ENCODE measurements around the gene TPRG1L.

The TPRG1L gene

DNA sequence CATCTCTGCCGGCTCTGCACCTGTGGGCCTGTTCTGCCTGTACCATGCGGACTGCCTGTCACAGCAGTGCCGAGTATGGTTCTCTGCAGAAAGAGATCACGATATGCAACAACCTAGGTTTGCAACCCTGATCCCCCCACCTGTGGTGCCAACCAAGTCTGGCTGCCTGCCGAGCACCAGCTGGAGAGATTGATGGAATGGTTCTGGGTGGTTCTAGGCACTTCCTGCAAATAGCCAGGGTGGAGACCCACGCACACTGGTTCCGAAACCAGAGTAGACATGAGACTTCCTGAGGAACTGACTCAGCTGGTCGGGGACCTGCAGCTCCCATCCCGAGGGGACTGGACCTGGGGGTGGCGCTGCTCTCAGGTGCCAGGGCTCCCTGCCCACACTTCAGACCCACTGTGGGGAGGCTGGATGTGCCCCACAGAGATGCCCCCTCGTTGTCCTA lies 5.4 kb downstream of the TPRG1L start:
- no peak for DNase-seq

- DNase-seq: no peak
Measured at GRCh38 chr1:3630914-3631313, 6.1 kb downstream of the TPRG1L start.

DNA sequence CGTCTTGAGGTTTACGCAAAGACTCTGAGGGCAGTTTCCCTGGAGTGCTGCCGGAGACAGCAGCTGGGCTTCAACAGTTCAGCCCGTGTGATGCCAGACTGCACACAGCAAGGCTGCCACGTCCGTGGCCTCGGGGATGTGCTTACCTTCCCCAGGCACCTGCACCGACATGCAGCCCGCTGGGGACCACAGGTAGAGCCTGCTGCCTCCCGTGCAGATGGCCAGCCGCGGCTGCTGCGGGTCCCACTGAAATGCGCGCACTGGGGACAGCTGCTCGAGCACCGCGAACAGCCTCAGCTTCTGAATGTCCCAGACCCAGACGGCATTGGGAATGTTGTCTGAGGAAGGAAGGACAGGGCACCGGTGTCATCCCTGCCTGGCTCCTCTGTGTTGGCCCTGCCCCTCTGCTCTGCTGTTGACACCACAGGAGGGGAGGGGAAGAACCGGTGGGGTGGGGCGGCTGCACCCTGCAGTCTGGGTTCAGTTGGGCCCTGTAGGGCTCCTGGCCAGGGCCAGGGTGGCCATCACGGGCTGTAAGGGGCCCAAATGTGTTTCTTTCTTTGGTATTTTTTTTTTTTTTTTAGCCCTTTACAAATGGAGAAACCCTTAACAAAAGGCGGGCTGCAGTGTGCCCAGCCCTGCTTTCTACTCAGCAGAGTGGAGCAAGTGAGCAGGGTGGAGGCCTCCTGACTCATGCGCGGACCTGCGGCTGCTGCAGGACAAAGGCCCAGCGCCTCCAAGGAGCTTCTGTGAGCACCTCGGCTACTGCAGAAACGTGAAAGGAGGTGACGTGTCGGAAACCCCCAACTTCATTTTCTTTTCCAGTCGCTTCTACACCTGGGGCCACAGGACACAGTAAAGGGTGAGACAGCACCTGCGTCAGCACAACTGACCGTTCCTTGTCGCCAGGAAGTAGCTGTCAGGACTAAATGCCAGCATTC lies 6.8 kb downstream of the TPRG1L start:
- no peak for DNase-seq

- no peak for DNase-seq
Measured at GRCh38 chr1:3632298-3632697, 7.5 kb downstream of the TPRG1L start.

DNA sequence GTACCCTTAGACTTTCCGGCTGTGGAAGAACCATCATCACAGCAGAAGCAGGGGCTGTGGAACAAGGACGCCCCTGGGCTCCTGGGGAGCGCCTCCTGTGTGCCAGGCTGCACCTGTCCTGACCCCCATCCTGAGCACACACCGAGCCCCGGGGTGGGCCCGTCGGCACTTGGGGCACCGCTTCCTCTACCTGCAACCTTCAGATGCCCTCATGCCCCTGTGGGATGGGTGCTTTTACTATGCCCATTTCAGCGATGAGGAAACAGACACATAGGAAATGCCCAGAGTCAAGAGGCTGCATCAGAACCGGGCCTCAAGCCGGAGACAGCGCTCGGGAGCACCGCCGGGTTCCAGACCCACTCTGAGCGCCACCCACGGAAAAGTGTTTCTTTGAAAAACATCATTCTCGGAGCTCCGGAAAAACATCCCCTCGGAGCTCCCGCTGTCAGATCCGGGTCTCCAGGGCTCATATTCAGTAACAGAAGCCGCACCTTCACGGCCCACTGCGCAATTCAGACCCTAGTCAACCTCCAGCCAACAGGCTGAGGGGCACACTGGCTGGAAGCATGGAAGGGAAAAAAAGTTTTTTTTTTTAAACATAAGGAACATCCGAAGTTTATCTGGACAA lies 8.0 kb downstream of the TPRG1L start:
- DNase-seq: no peak

DNA sequence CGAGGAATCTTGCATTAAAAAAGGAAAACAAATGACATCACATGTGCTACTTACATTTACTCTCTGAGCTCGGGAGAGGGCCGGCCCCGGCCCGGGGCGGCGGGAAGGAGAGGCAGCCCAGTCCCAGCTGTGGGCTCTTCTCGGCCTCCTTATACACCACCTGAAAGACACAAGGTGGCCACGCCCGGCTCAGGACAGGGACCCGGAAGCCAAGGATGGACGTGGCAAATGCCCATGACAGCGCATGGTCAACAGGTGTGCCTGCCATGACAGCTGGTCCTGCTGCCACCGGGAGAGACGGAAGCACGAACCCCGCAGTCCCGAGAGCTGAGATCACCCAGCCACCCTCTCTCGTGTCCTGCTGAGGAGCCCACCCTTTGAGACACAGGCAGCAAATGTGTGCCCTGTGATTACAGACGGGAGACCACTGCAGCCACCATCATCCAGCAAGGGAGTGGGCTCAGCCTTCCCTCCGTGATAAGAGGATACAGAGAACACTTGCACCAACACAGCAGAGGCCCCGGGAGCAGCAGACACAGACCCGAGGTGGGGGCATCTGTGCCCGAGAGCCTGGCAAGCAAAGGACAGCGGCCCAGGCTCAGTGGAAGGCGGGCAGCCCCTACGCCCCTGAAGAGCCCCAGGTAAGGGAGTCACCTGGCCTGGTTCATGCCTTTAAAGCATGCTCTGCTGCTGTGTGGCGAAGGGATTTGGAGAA lies 8.7 kb downstream of the TPRG1L start:
- no peak for DNase-seq

DNA sequence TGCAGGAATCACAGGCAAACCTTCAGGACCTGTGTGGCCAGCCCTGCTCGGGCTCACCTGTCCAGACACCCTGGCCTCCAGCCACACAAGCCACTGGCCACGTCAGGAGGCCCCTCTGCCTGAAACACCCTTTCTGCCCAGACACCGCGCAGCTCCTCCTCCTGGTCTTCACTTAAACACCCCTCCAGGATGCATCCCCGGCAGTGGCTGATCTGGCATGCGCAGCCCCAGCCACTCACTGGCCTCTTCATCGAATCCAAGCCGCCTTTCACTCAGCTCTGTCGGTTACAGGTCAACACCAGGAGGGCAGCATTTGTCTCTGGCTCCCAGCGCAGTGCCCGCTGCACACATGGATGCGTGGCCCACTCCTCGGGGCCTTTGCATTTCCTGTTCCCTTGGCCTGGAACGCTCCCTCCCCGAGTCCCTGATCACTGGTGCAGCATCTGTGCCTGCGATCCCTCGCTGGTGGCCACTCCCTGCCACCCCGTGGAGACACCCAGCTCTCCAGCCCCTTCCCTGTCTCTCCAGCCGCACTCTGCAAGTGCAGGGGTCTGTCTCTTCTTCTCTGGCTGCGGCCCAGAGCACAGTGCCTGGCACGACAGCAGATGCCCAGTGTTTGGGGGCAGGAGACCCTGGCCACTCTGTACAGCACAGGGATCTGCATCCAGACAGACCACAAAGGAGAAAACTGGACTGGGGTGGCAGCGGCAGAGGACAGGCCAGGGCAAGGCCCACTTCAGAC lies 9.4 kb downstream of the TPRG1L start:
- no peak for DNase-seq

DNA sequence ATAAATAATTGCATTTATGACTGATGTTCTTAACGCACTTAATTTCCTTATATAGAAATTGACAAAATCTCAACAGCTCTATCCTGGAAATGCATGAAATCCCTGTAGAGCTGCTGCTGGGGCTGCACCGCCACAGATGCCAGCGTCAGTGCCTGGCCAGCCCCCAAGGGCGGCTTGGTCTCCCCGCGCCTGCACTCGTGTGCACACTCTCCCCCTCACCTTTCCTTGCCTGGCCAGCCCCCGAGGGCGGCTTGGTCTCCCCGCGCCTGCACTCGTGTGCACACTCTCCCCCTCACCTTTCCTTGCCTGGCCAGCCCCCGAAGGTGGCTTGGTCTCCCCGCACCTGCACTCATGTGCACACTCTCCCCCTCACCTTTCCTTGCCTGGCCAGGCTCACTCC lies 11.3 kb downstream of the TPRG1L start:
- no peak for DNase-seq

DNA sequence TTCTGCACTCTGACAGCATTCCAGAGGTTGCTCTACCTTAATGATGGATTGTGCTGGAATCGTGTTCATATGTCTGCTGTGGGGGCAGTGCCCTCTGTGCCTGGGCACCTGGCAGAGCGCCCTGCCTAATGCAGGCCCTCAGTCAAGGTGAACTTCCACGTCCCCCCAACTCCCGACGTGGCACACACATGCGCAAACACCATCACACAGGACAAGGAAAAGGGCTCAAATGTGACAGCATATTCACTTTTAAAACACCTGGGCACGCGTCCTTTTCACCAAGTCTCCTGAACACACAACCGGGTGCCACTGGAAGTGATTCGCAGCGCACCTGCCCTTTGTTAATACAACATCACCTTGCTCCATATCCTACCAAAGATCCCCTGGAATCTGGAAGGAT lies 11.7 kb downstream of the TPRG1L start:
- no peak for DNase-seq

DNA sequence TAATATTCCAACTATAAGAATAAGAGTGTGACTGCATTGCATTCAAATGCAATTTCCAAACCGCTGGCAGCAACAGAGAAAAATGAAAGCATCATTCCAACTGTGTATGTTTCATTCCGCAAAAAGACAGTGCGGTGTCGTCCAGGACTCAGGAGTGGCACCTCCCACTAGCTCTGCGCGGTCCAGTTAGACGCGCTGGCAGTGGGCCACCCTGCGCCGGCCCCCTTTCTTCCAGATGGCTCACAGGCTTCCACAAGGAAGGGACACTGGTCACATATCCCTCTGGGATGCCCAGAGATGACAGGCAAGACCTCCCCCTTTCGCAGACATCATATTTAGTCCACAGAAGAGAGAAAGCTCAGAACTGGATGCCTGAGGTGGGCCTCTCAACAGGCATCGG lies 13.2 kb downstream of the TPRG1L start:
- DNase-seq: no peak

- no peak for DNase-seq
Measured at GRCh38 chr1:3638676-3639075, 13.9 kb downstream of the TPRG1L start.

GRCh38 chr1:3639397-3639911 lies 14.6 kb downstream of the TPRG1L start:
- no peak for DNase-seq

GRCh38 chr1:3640121-3640837 lies 15.5 kb downstream of the TPRG1L start:
- DNase-seq: no peak

DNA sequence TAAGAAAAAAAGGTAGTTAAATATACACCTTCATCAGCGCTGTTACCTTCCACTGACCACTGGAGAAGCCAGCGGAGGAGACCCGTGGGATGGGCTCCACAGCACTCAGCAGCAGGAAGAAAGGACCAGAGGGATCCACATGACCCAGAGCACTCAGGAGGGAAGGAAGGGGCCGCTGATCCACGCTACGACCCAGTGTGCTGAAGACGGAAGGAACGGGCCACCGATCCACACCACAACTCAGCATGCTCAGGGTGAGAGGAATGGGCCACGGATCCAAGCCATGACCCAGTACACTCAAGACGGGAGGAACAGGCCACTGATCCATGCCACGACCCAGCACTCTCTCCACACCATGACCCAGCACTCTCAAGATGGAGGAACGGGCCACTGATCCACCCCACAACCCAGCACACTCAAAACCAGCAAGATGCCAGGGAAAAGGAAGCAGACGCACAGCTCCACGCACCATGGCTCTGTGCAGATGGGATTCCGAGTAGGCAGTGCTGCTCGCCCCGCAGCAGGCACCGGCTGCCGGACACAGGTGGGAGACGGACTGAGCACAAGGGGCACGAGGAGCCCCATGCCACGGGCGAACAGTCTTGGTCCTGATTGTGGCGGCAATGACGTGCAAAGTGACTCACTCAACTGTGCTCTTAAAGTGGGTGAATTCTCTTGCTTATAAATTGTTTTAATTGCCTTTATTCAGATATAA lies 16.4 kb downstream of the TPRG1L start:
- DNase-seq: no peak

DNA sequence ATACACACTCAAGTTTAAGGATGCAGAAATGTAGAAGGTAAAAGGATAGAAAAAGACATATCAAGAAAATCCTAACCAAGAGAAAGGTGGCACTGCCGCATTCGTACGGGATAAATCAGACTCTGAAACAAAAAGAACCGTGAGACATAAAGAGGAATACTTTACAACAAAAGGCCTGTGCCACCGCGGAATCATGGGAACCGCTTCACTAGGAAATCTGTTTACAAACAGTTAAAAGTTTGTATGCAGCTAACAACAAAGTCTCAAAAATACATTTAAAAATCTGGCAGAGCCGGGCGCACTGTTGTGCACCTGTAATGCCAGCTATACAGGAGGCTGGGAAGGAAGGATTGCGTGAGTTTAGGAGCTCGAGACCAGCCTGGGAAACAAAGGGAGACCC lies 17.0 kb downstream of the TPRG1L start:
- no peak for DNase-seq

- no peak for DNase-seq
Measured at GRCh38 chr1:3642919-3643675, 18.3 kb downstream of the TPRG1L start.

DNA sequence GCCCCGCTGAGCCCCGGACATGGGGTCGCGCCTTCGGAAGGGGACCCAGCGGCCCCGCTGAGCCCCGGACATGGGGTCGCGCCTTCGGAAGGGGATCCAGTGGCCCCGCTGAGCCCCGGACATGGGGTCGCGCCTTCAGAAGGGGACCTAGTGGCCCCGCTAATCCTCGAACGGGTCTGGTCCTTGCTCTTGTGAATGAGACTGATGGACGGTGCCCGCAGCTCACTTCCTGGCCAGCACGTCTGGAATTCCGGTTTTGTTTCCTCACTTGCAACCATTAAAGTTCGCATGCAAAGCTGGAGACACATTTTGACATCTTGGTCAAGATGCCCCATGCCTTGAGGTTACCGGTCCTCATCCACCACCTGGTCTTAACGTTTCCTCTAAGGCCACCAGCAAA lies 19.5 kb downstream of the TPRG1L start:
- no peak for DNase-seq

- DNase-seq: no peak
Measured at GRCh38 chr1:3645247-3645646, 20.4 kb downstream of the TPRG1L start.

- DNase-seq: no peak
Measured at GRCh38 chr1:3645666-3646355, 21.0 kb downstream of the TPRG1L start.

DNA sequence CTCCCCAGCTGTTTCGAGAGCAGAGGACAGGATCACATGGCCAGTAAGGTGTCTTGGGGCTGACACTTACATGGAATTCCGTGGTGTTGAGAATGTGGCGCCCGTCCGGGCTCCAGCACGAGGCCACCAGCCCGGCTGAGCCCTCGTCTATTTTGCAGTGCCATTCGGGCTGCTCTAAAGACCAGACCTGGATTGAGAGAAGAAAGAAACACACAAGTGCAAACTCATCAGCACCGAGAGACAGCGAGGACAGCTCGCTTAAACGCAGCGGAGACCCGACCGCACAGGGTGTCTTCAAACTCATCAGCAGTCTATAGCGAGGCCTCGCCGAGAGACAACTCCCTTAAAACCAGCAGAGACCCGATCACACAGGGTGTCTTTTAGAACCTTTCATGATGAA lies 21.8 kb downstream of the TPRG1L start:
- DNase-seq: no peak

Measured in fibroblast of skin of right biceps (primary cell).